Heart left ventricle (tissue), 16 donors: ENCODE measurements around the gene FBXO46. TPM values are rescaled to one million over a fixed set of nuclear protein-coding genes. Genes with fewer than 3 reads are reported as not detected.

Experiments
- ATAC-seq, 4 donors: fragments of 200-7000 bp; cut with Tn5 transposase; one replicate each; pipeline ENCODE4 v1.9.1; 2020 to 2022; ENCODE audit warnings: moderate library complexity in 4 of 4, mild to moderate bottlenecking in 3 of 4, moderate number of reproducible peaks in 1 of 4
- DNase-seq, 5 donors: peaks; one replicate each; pipeline ENCODE4 v3.0.0-alpha.2; 2020
- H3K27ac ChIP-seq, 12 donors: fragments of 200-600 bp; sonication (generic) in 4 of 12; one replicate each; pipeline versions ENCODE4 v1.5.0 to v1.8.0; 2016 to 2022; ENCODE audit warnings: mild to moderate bottlenecking in 2 of 12
- H3K27me3 ChIP-seq, 9 donors: fragments of 200-600 bp; sonication (generic) in 2 of 9; one replicate each; pipeline versions ENCODE4 v1.5.1 to v1.8.0; 2016 to 2022; ENCODE audit warnings: mild to moderate bottlenecking in 3 of 9
- H3K36me3 ChIP-seq, 9 donors: fragments of 200-600 bp; sonication (generic) in 2 of 9; one replicate each; pipeline versions ENCODE4 v1.5.0 to v1.8.0; 2018 to 2022; ENCODE audit warnings: mild to moderate bottlenecking in 2 of 9
- H3K4me1 ChIP-seq, 12 donors: fragments of 200-600 bp; sonication (generic) in 4 of 12; one replicate each; pipeline versions ENCODE4 v1.5.0 to v1.8.0; 2016 to 2022; ENCODE audit warnings: mild to moderate bottlenecking in 3 of 12
- H3K4me3 ChIP-seq, 12 donors: fragments of 200-600 bp; sonication (generic) in 4 of 12; one replicate each; pipeline versions ENCODE4 v1.5.0 to v1.8.0; 2017 to 2022; ENCODE audit warnings: mild to moderate bottlenecking in 9 of 12, moderate library complexity in 4 of 12
- H3K9me3 ChIP-seq, 12 donors: fragments of 200-600 bp; sonication (generic) in 4 of 12; one replicate each; pipeline versions ENCODE4 v1.5.0 to v1.8.0; 2016 to 2022; ENCODE audit warnings: mild to moderate bottlenecking in 1 of 12
- CTCF ChIP-seq, 12 donors: fragments of 200-600 bp; sonication (generic) in 4 of 12; IDR thresholded peaks; one replicate each; pipeline versions ENCODE4 v1.5.0 to v1.8.0; 2018 to 2022; ENCODE audit warnings: antibody characterized with exemption in 12 of 12, mild to moderate bottlenecking in 5 of 12
- POLR2A ChIP-seq, 2 donors: fragments of 450-650 bp; IDR thresholded peaks; one replicate each; pipeline ENCODE4 v1.6.1; 2017; ENCODE audit warnings: antibody characterized with exemption in 2 of 2, mild to moderate bottlenecking in 2 of 2, moderate library complexity in 2 of 2
- WGBS, 4 donors: extraction: QIAGEN DNeasy Blood & Tissue Kit in 2 of 4; methylation state at CpG; one replicate each; pipeline versions ENCODE4 v1.1.5 to v1.1.7; 2013 to 2018; 5-methylcytosine and 5-hydroxymethylcytosine counted together
- intact Hi-C, 10 donors: fragments of 100-400 bp; cut with DNase I; formaldehyde crosslinking; loops; one replicate each; pipeline versions ENCODE4 v1.11.1 to v1.14.2; 2022
- polyA plus RNA-seq, 2 donors: library from polyadenylated mRNA; stranded (reverse); fragments of 200-250 nt; gene quantifications; one replicate each; pipeline ENCODE4 v1.2.3, GENCODE V29; 2013
- total RNA-seq, 9 donors: library from RNA; depleted of rRNA in 2 of 9; stranded (reverse); fragments of >200 nt in 2 of 9; fragmentation: NEBNext Ultra II Directional in 3 of 9; extraction: Animal tissue kit (Norgen Biotek cat#: 25700) in 3 of 9; gene quantifications; one replicate each; pipeline versions ENCODE4 v1.1.0 to v1.2.4, GENCODE V29; 2016 to 2023
- donor health status: ischemic (EF 13 %, LVEDD 7.1; RV severe dilation, severe dysfunction).
- donor health status: healthy with polysubstance abuse.
- donor health status: DM: no; HTN: yes; CAD: no.
- donor health status: DM: no; HTN: no; CAD: no.
- donor health status: ischemic (EF 25% LVEDD 6.9; RV normal size, moderate dysfunction).
- donor health status: ischemic (EF 25% LVEDD 5.7; RV mildly dilated, moderate dysfunction).
- donor health status: healthy.
- donor health status: DM: yes; HTN: yes; CAD: no.
- donor health status: ischemic (EF 35%, LVEDD 5.7; RV mildly dilated, moderate dysfunction).
- donor health status: nonischemic (EF 11% LVEDD 7.7; RV severe dilation, severe dysfunction).
- donor health status: DM: yes; HTN: yes; CAD: no.
- donor health status: PGD.
- donor health status: ischemic (EF 29% LVEDD 5.4; RV normal size, mild dysfunction).
- donor health status: nonischemic (EF 23%, LVEDD 6.1; RV moderate dilation, normal function).

Gene FBXO46
- total and polyA plus RNA-seq, 11 donors = 7.2 to 17.8 (median 10.2) TPM

GRCh38 chr19:45746866-45747265 lies 16.2 kb upstream of the FBXO46 start:
- Histone ChIP-seq H3K27me3 (peaks cover 0 to 13% (median 0%) of the 10 kb centered on the region in 9 donors), H3K36me3 (no peaks in the 10 kb centered on the region), H3K9me3 (no peaks in the 10 kb centered on the region), H3K4me1 (no peaks in the 10 kb centered on the region), H3K27ac (no peak overlapping the region), H3K4me3 (no peak overlapping the region)
- intact Hi-C loops = no loop called here
- DNase-seq (no peak), ATAC-seq (no peak)
- TF ChIP-seq CTCF (IDR thresholded peaks at IDR 0.05) = no peak
- no peak for TF ChIP-seq POLR2A (IDR thresholded peaks at IDR 0.05)
- WGBS, 4 donors = 56 to 68% (median 65%) methylated on average over 5 of the region's 5 CpGs

- H3K27me3 ChIP-seq = peaks cover 0 to 13% (median 0%) of the 10 kb centered on the region in 9 donors
- DNase-seq (no peak), ATAC-seq (no peak)
- H3K9me3 ChIP-seq = no peaks in the 10 kb centered on the region
- no peaks in the 10 kb centered on the region for H3K4me1 ChIP-seq
- intact Hi-C loops = no loop called here
- no peak overlapping the region for H3K4me3 ChIP-seq
- H3K36me3 ChIP-seq = no peaks in the 10 kb centered on the region
- 88 to 94% (median 92%) methylated on average over 6 of the region's 6 CpGs for WGBS, 4 donors
- no peak for TF ChIP-seq POLR2A (IDR thresholded peaks at IDR 0.05)
- TF ChIP-seq CTCF (IDR thresholded peaks at IDR 0.05) = no peak
- H3K27ac ChIP-seq = no peak overlapping the region
These were observed 14.9 kb upstream of the FBXO46 start for GRCh38 chr19:45745606-45746005.

GRCh38 chr19:45742969-45743368 lies 12.3 kb upstream of the FBXO46 start:
- Histone ChIP-seq H3K4me3 (no peak overlapping the region), H3K27me3 (peaks cover 0 to 13% (median 0%) of the 10 kb centered on the region in 9 donors), H3K9me3 (no peaks in the 10 kb centered on the region), H3K27ac (no peak overlapping the region), H3K4me1 (peaks cover 0 to 8% (median 0%) of the 10 kb centered on the region in 12 donors), H3K36me3 (no peaks in the 10 kb centered on the region)
- WGBS, 4 donors = 77 to 89% (median 80%) methylated on average over 4 of the region's 4 CpGs
- ATAC-seq = no peak
- no peak for TF ChIP-seq POLR2A (IDR thresholded peaks at IDR 0.05)
- no peak for TF ChIP-seq CTCF (IDR thresholded peaks at IDR 0.05)
- no peak for DNase-seq
- intact Hi-C loops = no loop called here

- Histone ChIP-seq H3K27ac (no peak overlapping the region), H3K9me3 (no peaks in the 10 kb centered on the region), H3K36me3 (no peaks in the 10 kb centered on the region), H3K4me3 (no peak overlapping the region), H3K27me3 (peaks cover 0 to 5% (median 0%) of the 10 kb centered on the region in 9 donors), H3K4me1 (peaks cover 0 to 8% (median 0%) of the 10 kb centered on the region in 12 donors)
- TF ChIP-seq CTCF (IDR thresholded peaks at IDR 0.05) = no peak
- WGBS, 4 donors = 87 to 89% (median 88%) methylated on average over 10 of the region's 10 CpGs
- DNase-seq (no peak), ATAC-seq (no peak)
- intact Hi-C loops = no loop called here
These were observed 9.1 kb upstream of the FBXO46 start for GRCh38 chr19:45739498-45740439.
